GM12864 (cell line): Measurements from ENCODE around the gene SAMD3.
"Not testable (repeated sequence)": the region's sequence is repeated elsewhere in the genome, so short reads cannot be mapped to it uniquely, and the experiment has no call there.

Experiments
- DNase-seq: peaks from one replicate; pipeline ENCODE4 v3.0.0-alpha.2; 2011; ENCODE audit warnings: low read depth
- H3K4me3 ChIP-seq: 2 replicates; pipeline ENCODE4 v1.5.1; 2011; ENCODE audit warnings: mild to moderate bottlenecking, low read depth, low read length, control low read depth
- TF ChIP-seq, protein P1 (sequence below): IDR thresholded peaks from 2 replicates; pipeline ENCODE4 v1.5.1; 2011; ENCODE audit warnings: low read depth, mild to moderate bottlenecking, moderate library complexity, low read length, control low read depth, inconsistent platforms; ENCODE audit errors: missing control alignments

Gene SAMD3

DNA sequence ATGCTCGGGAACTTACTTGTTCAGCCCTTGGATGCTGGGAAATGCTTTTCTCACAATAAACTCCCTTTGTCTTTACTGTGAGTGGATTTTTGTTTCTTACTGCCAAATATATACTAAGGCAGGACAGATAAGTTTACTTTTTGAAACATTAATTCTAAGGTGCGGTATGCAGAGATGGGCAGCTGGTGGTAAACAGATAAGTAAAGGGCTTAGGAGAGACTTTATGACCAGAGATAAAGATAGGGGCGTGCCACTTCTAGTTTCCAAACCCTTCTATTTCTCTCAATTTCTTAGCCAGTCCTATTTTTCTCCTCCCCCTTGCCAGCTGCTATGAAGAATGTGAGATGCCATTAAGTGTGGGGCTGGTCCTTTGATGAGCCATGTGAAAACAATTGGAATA, 16.3 kb downstream of the SAMD3 start:
- TF ChIP-seq, protein P1, sequence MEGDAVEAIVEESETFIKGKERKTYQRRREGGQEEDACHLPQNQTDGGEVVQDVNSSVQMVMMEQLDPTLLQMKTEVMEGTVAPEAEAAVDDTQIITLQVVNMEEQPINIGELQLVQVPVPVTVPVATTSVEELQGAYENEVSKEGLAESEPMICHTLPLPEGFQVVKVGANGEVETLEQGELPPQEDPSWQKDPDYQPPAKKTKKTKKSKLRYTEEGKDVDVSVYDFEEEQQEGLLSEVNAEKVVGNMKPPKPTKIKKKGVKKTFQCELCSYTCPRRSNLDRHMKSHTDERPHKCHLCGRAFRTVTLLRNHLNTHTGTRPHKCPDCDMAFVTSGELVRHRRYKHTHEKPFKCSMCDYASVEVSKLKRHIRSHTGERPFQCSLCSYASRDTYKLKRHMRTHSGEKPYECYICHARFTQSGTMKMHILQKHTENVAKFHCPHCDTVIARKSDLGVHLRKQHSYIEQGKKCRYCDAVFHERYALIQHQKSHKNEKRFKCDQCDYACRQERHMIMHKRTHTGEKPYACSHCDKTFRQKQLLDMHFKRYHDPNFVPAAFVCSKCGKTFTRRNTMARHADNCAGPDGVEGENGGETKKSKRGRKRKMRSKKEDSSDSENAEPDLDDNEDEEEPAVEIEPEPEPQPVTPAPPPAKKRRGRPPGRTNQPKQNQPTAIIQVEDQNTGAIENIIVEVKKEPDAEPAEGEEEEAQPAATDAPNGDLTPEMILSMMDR, result no peak
- no peak overlapping the region for H3K4me3 ChIP-seq
- no peak for DNase-seq

DNA sequence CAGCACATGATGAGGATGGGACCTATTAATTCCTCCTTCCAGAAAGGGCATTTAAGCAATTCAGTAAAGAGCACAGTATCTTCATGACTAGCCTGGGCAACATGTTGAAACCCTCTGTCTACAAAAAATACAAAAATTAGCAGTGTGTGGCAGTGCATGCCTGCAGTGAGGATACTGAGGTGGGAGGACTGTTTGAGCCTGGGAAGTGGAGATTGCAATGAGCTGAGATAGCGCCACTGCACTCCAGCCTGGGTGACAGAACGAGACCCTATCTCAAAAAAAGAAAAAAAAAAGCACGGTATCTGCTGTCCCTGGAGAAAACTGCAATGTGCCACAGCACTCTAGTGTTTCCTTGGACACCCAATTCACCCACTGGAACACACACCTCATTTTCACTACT, 18.4 kb downstream of the SAMD3 start:
- DNase-seq, result no peak
- H3K4me3 ChIP-seq, result no peak overlapping the region
- TF ChIP-seq, protein P1, result no peak

DNA sequence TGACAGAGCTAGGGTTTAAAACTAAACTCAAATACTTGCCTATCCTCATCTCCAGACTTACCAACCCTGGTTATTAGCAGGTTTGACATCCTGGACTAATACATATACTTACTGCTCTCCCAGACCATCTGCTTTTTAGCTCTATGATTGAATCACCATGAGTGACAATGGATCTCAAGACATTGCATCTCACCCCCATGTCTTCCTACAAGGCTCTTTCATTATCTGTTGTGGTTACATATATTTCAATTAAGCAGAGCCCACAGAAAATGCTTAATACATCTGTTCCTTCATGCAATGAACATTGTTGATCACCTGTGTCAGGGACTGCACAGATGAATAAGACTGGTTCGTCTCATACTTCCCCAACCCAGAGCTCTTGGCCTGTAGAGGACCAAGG, 19.4 kb downstream of the SAMD3 start:
- DNase-seq, result no peak
- TF ChIP-seq, protein P1, result no peak

DNA sequence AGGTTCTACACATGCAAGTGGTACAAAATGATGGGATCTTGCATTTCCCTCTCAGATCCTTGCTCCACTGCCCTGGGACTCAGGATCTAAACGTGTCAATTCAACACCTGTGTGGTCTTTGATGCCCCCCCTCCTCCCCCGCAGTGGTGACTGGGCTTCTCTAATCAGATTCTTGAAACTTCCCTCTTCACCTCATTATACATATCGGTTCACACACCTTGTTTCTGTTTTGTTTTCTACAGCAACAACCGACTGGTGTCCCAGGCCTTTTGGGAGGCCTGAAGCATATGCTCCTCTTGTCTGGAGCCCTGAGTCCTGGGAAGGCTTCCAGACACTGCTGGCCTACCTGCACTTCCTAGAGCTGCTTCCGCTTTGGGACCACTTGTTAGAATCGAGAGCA, 20.0 kb downstream of the SAMD3 start:
- no peak for DNase-seq
- TF ChIP-seq, protein P1, result no peak
- no peak overlapping the region for H3K4me3 ChIP-seq

More for the DNA sequence above, 19.4 kb downstream of the SAMD3 start:
- no peak overlapping the region for H3K4me3 ChIP-seq

- no peak overlapping the region for H3K4me3 ChIP-seq
- no peak for DNase-seq
- TF ChIP-seq, protein P1, result no peak
Observed at GRCh38 chr6:130200020-130200419, 22.7 kb downstream of the SAMD3 start.

GRCh38 chr6:130198483-130199035, 24.2 kb downstream of the SAMD3 start:
- TF ChIP-seq, protein P1, result no peak
- DNase-seq, result no peak
- H3K4me3 ChIP-seq, result no peak overlapping the region

GRCh38 chr6:130197816-130198482, 24.8 kb downstream of the SAMD3 start:
- DNase-seq, H3K4me3 ChIP-seq: not testable (repeated sequence)

- not testable (repeated sequence) for H3K4me3 ChIP-seq, DNase-seq
Observed at GRCh38 chr6:130194434-130194833, 28.3 kb downstream of the SAMD3 start.
